Limb (tissue), 2 donors: ENCODE results near the gene CDH4.
A peak's percentile ranks its signal among the peaks of the same experiment; 100 is the strongest.

Source experiments
- DNase-seq, 2 donors: peaks; one replicate each; pipeline ENCODE4 v3.0.0-alpha.2; 2016; ENCODE audit errors: extremely low spot score in 2 of 2

The CDH4 gene

GRCh38 chr20:61576372-61576771 lies 324.3 kb downstream of the CDH4 start:
- no peak for DNase-seq

DNA sequence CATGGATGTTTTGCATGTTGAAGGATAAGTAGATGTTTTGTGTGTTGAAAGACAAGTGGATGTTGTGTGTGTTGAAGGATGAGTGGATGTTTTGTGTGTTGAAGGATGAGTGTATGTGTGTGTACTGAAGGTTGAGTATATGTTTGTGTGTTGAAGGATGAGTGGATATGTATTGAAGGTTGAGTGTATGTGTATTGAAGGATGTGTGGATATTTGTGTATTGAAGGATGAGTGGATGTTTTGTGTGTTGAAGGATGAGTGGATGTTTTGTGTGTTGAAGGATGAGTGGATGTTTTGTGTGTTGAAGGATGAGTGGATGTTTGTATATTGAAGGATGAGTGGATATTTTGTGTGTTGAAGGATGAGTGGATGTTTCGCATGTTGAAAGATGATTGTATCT lies 325.0 kb downstream of the CDH4 start:
- no peak for DNase-seq

DNA sequence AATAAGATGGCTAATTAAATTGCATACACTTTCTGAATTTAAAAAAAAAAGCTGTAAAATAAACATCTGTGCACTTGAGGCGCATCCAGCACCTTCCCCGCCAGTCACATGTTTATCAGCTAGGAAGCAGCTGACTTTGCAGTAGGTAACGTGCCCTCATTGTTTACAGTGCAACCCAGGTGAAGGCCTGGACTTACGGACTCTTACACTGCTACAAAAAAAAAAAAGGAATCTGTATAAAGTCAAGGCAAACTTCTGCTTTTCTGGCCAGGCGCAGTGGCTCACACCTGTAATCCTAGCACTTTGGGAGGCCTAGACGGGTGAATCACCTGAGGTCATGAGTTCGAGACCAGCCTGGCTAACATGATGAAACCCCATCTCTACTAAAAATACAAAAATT lies 327.8 kb downstream of the CDH4 start:
- no peak for DNase-seq

- DNase-seq = no peak
These were observed 329.1 kb downstream of the CDH4 start for GRCh38 chr20:61580958-61581824.

DNA sequence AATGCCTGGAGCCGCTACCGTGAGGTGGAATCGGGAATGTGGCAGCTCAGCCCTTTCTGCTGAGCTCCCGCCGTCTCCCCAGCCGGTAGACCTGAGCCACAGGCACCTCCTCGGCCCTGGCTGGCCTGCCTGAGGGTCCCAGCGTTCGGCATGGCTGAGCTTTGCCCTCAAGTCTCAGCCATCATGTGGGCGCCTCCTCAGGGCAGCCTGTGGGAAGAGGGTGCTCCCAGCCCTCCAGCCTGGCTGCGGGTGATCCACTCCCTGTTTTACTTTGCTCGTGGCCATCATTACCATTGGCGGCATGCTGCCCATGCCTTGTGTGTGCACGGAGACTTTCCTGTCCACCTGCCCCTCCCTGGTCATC lies 329.7 kb downstream of the CDH4 start:
- no peak for DNase-seq

DNA sequence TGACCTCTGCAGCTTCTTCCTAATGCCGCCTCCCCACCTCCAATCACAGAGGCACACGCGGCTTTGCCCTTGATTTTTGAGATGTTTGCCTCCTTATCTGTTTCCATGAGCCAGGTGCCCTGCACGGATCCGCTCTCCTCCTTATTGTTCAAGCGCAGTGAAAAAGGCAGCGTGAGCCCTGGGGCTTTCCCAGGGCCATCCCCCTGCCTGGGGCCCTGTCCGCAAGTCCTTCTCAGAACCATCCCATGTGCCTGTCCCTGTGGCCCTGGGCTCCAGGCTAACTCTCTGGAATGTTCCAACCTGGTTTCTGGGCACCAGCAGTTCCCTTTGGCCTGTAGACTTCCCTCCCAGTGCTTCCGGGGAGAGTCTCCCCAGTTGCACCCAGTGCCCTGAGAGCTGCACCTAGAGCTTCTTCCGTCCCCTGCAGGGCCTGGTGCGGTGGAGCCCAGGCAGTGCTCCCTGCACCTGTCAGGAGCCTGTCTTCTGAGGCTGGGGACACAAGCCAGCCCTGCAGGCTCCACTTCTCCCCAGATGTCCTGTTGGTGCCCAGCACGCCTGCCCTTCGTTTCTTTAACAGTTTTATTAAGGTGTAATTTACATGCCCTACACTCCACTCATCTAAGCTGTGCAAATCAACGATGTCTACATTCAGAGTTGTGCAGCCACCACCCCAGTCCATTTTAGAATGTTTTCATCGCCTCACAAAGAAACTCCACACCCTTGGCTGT lies 330.3 kb downstream of the CDH4 start:
- no peak for DNase-seq

DNA sequence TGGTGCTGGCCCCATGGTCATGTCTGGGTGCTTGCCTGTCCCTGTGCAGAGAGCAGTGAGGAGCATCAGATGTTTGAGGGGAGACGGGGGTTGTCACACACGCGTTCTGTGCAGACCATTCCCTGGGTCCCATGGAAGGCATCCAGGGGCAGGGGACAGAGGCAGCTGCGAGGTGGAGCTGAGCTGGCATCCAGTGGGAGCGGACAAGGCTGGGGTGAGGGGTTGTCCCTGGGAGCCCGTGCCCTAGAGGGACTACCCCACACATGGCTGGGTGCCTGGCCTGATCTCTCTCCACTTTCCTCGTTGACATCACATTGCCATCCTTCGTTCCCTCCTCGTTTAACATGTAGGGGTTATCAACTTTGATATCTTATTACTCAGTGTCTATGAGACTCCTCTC lies 331.3 kb downstream of the CDH4 start:
- no peak for DNase-seq

GRCh38 chr20:61584851-61585250 lies 332.8 kb downstream of the CDH4 start:
- no peak for DNase-seq

DNA sequence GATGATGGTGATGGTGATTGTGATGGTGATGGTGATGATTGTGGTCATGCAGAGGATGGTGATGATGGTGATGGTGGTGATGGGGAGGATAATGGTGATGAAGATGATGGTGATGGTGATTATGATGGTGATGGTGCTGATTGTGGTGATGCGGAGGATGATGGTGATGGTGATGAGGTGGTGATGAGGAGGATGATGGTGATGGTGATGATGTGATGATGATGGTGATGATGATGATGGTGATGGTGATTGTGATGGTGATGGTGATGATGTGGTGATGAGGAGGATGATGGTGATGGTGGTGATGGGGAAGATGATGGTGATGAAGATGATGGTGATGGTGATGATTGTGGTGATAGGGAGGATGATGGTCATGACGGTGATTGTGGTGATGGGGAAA lies 333.7 kb downstream of the CDH4 start:
- no peak for DNase-seq

- no peak for DNase-seq
These were observed 335.0 kb downstream of the CDH4 start for GRCh38 chr20:61587036-61587435.

DNA sequence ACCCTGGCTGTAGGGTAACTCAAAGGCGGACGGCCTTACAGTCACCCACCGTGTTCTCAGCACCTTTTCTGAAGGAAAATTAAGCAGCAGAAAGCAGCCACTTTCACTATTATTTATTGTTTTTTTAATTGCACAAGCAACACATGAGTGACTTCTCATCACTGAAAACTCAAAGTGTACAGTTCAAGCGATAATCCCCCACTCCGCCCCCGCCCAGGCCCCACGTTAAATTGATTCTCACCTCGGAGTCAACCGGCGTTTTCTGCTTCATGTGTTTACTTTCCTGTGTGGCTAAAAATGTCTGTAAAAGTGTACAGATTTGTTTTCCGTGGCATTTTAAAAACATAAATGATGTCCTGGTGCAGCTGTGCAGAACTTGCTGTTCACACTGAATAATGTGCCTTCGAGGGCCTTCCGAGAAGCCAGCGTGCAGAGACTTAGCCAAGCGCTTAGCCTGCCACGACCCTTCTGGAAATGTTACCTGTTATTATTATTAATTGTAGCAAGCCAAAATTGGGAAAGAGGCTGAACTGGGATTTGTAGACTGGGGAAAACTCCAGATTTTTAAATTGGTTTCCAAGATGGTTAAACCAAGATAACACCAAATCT lies 335.7 kb downstream of the CDH4 start:
- no peak for DNase-seq

DNA sequence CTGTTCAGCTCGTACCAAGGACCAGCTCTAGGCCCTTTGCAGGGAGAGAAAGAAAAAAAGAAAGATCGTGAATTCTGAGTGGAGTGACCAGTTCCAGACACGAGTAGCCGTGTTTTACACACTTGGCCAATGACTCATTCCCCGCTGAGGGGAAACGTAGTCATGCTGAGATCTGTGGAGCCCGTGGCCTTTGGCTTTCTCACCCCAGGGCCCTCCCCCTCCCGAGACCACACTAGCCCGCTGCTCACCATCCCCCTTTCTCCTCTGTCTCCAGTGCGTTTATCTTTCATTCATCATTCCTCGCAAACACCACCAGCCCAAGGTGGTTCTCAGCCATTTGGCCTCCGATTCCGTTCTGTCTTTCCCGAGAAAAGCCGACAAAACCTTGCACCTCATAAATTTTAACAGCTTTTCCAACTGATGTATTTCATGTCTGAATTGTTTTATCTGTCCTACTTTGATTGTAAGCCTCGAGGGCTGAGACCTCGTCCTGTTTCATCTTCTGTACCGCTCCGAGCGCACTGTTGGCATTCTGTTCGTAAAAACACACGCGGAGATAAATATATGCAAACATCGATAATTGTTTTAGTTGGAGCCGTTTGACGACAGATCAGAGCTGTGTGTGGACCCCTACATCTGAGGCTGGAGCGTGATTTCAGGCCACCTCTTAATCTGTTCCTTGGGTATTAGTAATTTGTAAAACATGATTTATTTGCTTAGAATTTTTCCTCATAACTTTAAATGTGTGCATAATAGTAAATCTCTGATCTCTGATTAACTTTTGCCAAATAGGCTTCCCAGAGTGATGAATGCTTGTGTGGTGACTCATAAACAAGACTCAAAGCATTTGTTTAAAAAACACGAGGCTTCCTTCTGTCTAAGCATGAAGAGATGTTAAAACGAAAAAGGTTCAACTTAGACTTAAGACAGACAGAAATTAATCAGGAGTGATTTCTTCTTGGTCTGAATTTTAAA lies 336.6 kb downstream of the CDH4 start:
- no peak for DNase-seq

DNA sequence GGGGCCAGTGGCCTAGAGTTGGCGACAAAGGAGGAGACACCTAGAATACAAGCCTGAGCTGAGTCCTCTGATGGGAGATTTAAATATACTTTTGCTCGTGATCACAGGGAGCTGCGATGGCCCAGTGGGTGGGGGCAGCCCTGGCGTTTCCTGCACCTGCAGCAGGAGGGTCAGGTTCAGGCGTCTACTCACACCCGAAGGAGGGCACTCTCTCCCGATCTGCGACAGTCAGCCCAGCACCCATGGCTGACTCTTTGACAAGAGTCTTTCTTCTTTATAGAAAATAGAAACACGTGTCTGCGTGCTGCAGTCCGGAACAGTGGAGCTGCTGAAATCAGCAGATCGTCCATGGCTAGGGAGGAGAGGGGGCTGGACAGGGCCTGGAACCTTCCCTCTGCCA lies 338.2 kb downstream of the CDH4 start:
- no peak for DNase-seq

DNA sequence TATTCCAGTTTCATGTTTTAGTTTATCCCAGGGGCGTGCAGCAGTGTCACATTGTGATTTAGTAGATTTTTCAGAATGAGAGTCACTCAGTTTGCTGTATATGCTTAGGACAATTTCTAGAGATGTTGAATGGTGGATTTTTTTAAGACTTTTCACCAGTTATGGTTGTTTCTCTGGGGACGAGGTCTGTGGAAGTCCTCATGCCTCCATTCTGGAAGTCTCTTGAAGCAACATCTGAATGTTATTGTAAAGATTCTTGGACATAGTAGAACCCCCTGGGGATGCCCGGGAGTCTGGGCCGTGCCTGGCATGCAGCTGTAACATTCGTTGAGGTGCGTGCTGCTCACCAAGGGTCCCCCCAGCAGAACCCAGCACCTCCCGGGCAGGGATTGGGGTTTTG lies 341.5 kb downstream of the CDH4 start:
- DNase-seq = no peak

DNA sequence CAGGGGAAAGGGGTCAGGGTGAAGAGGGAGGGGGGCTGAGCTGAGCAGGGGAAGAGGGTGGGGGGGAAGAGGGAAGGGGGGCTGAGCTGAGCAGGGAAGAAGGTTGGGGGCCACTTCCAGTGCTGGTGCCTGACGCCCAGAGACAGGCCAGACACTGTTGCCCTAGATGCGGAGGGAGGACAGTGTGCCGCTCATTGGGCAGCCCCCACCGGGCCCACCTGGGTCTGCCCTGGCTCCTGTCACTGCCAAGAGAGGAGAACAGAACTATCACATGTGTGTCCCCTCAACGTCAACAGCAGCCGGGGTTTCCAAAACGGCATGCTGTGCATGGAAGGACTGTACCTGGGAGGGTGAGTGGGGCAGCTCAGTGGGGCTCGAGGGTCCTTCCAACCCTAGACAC lies 342.1 kb downstream of the CDH4 start:
- DNase-seq = no peak

DNA sequence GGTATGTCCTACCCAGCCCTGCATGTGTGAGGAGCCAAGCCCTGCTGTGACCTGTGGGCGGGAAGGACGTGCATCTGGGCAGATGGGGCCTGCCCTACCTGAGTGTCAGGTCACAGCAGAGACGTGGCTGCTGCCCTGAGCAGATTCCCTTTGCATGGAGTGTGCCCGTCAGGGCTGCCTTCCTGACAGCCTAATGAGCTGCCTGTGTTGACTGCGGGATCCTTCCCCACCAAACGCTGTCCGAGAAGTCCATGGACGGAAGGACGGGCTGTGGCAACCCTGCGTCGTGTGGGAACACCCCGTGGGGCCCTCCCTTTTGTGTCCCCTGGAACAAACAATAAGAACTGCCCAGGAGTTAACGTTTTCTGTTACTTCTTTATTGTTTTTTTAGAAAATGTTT lies 343.2 kb downstream of the CDH4 start:
- no peak for DNase-seq

- DNase-seq = no peak
These were observed 344.7 kb downstream of the CDH4 start for GRCh38 chr20:61596687-61597330.

DNA sequence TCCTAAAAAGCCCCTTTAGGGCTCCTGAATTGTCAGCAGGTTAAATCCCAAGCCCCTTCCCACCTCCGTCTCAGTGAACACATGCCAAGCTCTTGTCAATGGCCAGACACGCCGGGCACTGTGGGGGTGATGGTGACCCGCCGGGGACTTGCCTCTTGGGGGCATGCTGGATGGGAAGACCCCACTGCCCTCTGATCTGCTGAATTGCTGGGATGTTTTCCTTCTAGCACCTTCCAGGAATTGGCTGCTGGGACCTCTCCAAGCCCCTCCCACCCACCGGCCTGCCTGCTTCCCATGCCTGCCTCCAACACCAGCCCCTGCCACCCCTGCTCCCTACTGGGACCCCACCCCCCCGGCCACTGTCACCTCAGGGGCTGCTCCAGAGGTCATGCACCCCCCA lies 345.9 kb downstream of the CDH4 start:
- no peak for DNase-seq

DNA sequence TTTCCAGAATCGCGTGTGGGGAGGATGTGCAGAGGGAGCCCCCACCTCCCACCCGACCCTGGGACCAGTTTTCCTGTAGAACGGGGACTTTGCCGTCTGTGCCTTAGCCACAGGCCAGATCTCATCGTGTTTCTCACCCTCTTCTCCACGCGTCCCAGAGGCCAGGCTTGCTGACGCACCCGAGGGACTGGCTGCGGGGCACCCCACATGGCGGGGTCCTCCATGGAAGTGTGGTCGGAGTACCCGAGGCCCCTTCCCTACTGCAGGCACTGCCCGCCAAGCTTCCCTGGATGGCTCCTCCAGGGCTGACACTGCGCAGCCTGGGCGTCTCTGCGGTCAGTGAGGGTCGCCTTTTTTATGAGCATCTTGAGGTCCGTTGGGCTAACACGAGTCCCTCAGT lies 346.5 kb downstream of the CDH4 start:
- DNase-seq = no peak

DNA sequence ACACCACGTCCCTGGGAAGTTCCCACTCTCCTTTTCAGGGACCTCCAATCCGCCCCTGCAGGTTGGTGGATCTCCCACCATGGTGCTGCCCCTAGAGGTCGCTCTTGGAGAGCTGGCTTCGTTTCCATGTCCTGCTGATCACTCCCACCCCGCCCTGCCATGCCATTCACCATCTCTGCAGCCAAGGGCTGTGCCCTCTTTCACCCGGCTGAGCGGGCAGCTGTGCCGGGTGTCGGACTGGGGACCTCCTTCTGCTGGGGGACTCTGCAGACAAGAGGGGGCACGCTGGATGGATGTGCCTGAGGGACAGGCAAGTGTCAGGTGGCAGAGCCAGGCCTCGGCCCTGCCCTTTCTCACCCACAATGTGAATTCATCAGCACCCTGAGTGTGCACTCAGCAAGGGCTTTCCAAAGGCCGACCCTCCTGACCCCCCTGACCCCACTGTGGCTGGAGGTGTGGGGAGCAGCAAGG lies 347.0 kb downstream of the CDH4 start:
- DNase-seq = no peak

GRCh38 chr20:61599541-61599992 lies 347.5 kb downstream of the CDH4 start:
- peak in 1 of 2 donors; percentile 37 for DNase-seq
